OCI-LY1 (cell line): Measurements from ENCODE around the gene AREG.

Experiments used
- H2AFZ ChIP-seq: fragments of 200-600 bp; sonication (generic), shearing (Covaris generic); 2 replicates; pipeline ENCODE4 v1.6.0; 2014; ENCODE audit warnings: antibody characterized with exemption, mild to moderate bottlenecking, low read length
- H3F3A ChIP-seq: fragments of 200-600 bp; sonication (generic), shearing (Covaris generic); 2 replicates; pipeline ENCODE4 v1.6.0; 2014; ENCODE audit warnings: mild to moderate bottlenecking, antibody characterized with exemption, low read length, moderate library complexity; ENCODE audit not compliant: insufficient read depth
- H3K27ac ChIP-seq: fragments of 200-600 bp; sonication (generic); 2 replicates; pipeline ENCODE4 v1.5.1; 2014; ENCODE audit warnings: low read length, mixed run types, mild to moderate bottlenecking, low read depth; ENCODE audit not compliant: poor library complexity, severe bottlenecking
- H3K27me3 ChIP-seq: fragments of 200-600 bp; sonication (generic); 2 replicates; pipeline ENCODE4 v1.6.0; 2014; ENCODE audit warnings: antibody characterized with exemption, mild to moderate bottlenecking, low read length, moderate library complexity; ENCODE audit not compliant: insufficient read depth
- H3K36me3 ChIP-seq: fragments of 200-600 bp; sonication (generic); 2 replicates; pipeline ENCODE4 v1.6.1; 2014; ENCODE audit warnings: mild to moderate bottlenecking, antibody characterized with exemption, low read length, moderate library complexity, mixed read lengths; ENCODE audit not compliant: insufficient read depth
- H3K4me1 ChIP-seq: fragments of 200-600 bp; sonication (generic); 2 replicates; pipeline ENCODE4 v1.5.1; 2014; ENCODE audit warnings: mild to moderate bottlenecking, low read length, moderate library complexity; ENCODE audit not compliant: insufficient read depth, severe bottlenecking
- H3K4me2 ChIP-seq: fragments of 200-600 bp; sonication (generic), shearing (Covaris generic); 2 replicates; pipeline ENCODE4 v1.6.1; 2014; ENCODE audit warnings: low read length
- H3K4me3 ChIP-seq: fragments of 200-600 bp; sonication (generic); 2 replicates; pipeline ENCODE4 v1.5.1; 2014; ENCODE audit warnings: low read length, low read depth, mild to moderate bottlenecking, mixed read lengths; ENCODE audit not compliant: poor library complexity, severe bottlenecking
- H3K79me2 ChIP-seq: fragments of 200-600 bp; shearing (Covaris generic); 2 replicates; pipeline ENCODE4 v1.6.1; 2016; ENCODE audit warnings: mixed run types, low read length, mixed read lengths; ENCODE audit not compliant: insufficient read depth
- H3K9ac ChIP-seq: fragments of 200-600 bp; sonication (generic), shearing (Covaris generic); 2 replicates; pipeline ENCODE4 v1.6.1; 2014; ENCODE audit warnings: mild to moderate bottlenecking, low read length, mixed read lengths
- H3K9me2 ChIP-seq: fragments of 200-600 bp; sonication (generic), shearing (Covaris generic); 2 replicates; pipeline ENCODE4 v1.6.1; 2014; ENCODE audit warnings: low read depth, mild to moderate bottlenecking, low read length, mixed read lengths
- H3K9me3 ChIP-seq: fragments of 200-600 bp; shearing (Covaris generic); 2 replicates; pipeline ENCODE4 v1.6.1; 2014; ENCODE audit warnings: low read length, mixed read lengths
- H4K20me1 ChIP-seq: fragments of 200-600 bp; sonication (generic), shearing (Covaris generic); 2 replicates; pipeline ENCODE4 v1.6.0; 2016; ENCODE audit warnings: mild to moderate bottlenecking, low read length; ENCODE audit not compliant: insufficient read depth
- EZH2 ChIP-seq: fragments of 200-600 bp; sonication (generic), shearing (Covaris generic); IDR thresholded peaks from 2 replicates; pipeline ENCODE4 v1.8.0; 2017; ENCODE audit warnings: borderline replicate concordance, mixed run types, mild to moderate bottlenecking, antibody characterized with exemption, low read length, moderate library complexity, mixed read lengths
- TF ChIP-seq, protein P1 (sequence below): fragments of 200-600 bp; sonication (generic), shearing (Covaris generic); IDR thresholded peaks from 2 replicates; pipeline ENCODE4 v1.5.1; 2017; ENCODE audit warnings: mild to moderate bottlenecking, antibody characterized with exemption, low read length, moderate library complexity, mixed read lengths

AREG gene

DNA sequence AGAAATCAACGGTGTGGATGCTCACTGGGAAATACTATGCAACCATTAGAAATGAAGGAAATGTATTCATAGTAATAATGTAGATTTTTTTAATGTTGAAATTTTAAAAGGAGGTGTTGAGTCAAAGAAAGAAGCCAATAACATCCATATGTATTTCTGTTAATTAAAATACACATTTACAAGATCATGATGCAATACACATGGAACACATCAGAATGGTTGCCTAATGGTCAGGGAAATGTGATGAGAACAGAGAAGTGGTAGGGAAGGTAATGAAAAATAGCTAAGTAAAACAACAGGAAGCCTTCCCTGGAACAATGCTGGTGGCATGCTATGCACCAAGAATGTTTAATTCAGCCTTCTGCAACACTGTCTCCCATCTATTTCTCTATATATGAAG is 18.2 kb downstream of the AREG start:
- H3K36me3 ChIP-seq, result no peaks in the 10 kb centered on the region
- no peak overlapping the region for H3K27ac ChIP-seq
- no peaks in the 10 kb centered on the region for H3F3A ChIP-seq
- no peaks in the 10 kb centered on the region for H3K9me2 ChIP-seq
- no peak overlapping the region for H3K9ac ChIP-seq
- no peaks in the 10 kb centered on the region for H3K27me3 ChIP-seq
- H3K4me2 ChIP-seq, result no peak overlapping the region
- no peak overlapping the region for H2AFZ ChIP-seq
- TF ChIP-seq, protein P1, sequence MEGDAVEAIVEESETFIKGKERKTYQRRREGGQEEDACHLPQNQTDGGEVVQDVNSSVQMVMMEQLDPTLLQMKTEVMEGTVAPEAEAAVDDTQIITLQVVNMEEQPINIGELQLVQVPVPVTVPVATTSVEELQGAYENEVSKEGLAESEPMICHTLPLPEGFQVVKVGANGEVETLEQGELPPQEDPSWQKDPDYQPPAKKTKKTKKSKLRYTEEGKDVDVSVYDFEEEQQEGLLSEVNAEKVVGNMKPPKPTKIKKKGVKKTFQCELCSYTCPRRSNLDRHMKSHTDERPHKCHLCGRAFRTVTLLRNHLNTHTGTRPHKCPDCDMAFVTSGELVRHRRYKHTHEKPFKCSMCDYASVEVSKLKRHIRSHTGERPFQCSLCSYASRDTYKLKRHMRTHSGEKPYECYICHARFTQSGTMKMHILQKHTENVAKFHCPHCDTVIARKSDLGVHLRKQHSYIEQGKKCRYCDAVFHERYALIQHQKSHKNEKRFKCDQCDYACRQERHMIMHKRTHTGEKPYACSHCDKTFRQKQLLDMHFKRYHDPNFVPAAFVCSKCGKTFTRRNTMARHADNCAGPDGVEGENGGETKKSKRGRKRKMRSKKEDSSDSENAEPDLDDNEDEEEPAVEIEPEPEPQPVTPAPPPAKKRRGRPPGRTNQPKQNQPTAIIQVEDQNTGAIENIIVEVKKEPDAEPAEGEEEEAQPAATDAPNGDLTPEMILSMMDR, result no peak
- no peak for TF ChIP-seq EZH2
- no peaks in the 10 kb centered on the region for H3K9me3 ChIP-seq
- no peak overlapping the region for H3K4me3 ChIP-seq
- no peaks in the 10 kb centered on the region for H3K4me1 ChIP-seq
- H4K20me1 ChIP-seq, result no peaks in the 10 kb centered on the region
- no peaks in the 10 kb centered on the region for H3K79me2 ChIP-seq

DNA sequence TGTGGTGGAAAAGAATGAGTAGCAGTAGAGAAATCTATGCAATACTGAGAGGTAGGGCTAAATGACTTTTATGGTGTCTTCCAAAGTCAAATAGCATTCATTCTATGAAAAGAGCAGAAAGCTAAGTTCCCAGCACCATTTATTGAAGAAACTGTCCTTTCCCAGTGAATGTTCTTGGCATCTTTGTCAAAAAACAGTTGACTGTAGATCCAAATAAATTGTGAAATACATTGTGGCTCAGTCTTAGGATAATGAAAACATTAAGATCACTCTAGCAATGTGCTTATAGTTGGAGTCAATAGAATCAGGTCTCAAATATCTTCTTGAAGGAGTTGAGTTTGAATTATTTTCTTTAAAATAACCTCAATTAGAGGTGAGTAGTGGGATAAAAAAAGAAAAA is 19.4 kb downstream of the AREG start:
- Histone ChIP-seq H3K9me2 (no peaks in the 10 kb centered on the region), H3F3A (no peaks in the 10 kb centered on the region), H3K4me3 (no peak overlapping the region), H3K27me3 (no peaks in the 10 kb centered on the region), H3K79me2 (no peaks in the 10 kb centered on the region), H3K4me2 (no peak overlapping the region), H4K20me1 (no peaks in the 10 kb centered on the region), H3K4me1 (no peaks in the 10 kb centered on the region), H3K27ac (no peak overlapping the region), H3K36me3 (no peaks in the 10 kb centered on the region), H2AFZ (no peak overlapping the region), H3K9me3 (no peaks in the 10 kb centered on the region), H3K9ac (no peak overlapping the region)
- TF ChIP-seq, protein P1, result no peak
- TF ChIP-seq EZH2, result no peak

DNA sequence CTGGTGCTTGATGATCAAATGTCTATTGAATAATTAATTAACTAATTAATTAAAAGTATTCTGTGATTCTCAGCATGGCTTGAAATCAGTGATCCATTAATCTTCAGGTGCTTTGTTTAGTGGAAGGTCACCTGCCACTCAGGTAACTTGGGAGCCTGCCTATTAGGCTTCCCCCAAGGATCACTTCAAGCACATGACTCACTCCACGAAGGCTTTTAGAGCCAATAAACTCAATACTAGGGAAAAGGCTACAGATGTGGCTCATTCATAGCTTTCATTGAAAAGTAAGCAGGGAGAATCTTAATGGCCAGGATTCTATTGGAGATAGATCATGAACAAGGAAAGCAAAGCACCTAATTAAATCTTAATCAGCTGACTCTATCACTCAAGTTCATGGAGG is 21.3 kb downstream of the AREG start:
- Histone ChIP-seq H3K4me3 (no peak overlapping the region), H3K27ac (no peak overlapping the region), H3K9ac (no peak overlapping the region), H3K9me2 (no peaks in the 10 kb centered on the region), H3F3A (no peaks in the 10 kb centered on the region), H3K4me1 (no peaks in the 10 kb centered on the region), H3K27me3 (no peaks in the 10 kb centered on the region), H3K79me2 (no peaks in the 10 kb centered on the region), H4K20me1 (no peaks in the 10 kb centered on the region), H2AFZ (no peak overlapping the region), H3K4me2 (no peak overlapping the region), H3K36me3 (no peaks in the 10 kb centered on the region), H3K9me3 (no peaks in the 10 kb centered on the region)
- TF ChIP-seq, protein P1, result no peak
- no peak for TF ChIP-seq EZH2
